ENCODE results near the gene MRPL51. TPM values are rescaled to one million over a fixed set of nuclear protein-coding genes. Genes with fewer than 3 reads are reported as not detected.

Gene MRPL51
- total and polyA plus RNA-seq, 2 of the 8 experiments (the other 6 are each of a cell fraction or from before 2014, with no cell fraction given): 119 to 331 TPM

DNA sequence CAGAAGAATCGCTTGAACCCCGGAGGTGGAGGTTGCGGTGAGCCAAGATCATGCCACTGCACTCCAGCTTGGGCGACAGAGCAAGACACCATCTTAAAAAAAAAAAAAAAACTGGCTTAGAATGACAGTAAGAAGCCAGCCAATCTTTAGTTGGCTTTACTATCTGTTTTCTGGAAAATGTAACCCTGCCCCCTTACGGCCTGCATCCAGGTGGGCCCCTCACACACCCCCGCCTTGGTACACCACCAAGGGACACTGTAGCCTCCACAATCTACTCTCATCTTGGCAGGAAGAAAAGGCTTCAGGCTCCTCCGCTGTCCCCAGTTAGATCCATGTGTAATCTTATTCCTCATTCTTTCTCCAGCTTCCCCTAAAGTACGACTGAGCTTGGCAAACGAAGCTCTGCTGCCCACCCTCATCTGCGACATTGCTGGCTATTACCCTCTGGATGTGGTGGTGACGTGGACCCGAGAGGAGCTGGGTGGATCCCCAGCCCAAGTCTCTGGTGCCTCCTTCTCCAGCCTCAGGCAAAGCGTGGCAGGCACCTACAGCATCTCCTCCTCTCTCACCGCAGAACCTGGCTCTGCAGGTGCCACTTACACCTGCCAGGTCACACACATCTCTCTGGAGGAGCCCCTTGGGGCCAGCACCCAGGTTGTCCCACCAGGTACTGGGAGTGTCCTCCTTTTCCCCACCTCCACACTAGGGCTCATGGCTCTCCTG lies 34.6 kb downstream of the MRPL51 start (continued):
- TF ChIP-seq GTF2F1 (IDR thresholded peaks at IDR 0.05; ENCODE audit: borderline replicate concordance, low read depth, low read length): no peak
- TF ChIP-seq YY1 (IDR thresholded peaks at IDR 0.05; ENCODE audit: low read depth, low read length): no peak
- no peak for TF ChIP-seq JUND (IDR thresholded peaks at IDR 0.05; ENCODE audit: low read length)
- no peak for TF ChIP-seq SIX5 (IDR thresholded peaks at IDR 0.05; ENCODE audit: low read depth, low read length)

All from H1 (cell line).